ENCODE measurements around the gene EPHX1. TPM values are rescaled to one million over a fixed set of nuclear protein-coding genes. Genes with fewer than 3 reads are reported as not detected.

EPHX1 gene
- total and polyA plus RNA-seq, 7 donors, result 19.4 to 209 (median 95.8) TPM

DNA sequence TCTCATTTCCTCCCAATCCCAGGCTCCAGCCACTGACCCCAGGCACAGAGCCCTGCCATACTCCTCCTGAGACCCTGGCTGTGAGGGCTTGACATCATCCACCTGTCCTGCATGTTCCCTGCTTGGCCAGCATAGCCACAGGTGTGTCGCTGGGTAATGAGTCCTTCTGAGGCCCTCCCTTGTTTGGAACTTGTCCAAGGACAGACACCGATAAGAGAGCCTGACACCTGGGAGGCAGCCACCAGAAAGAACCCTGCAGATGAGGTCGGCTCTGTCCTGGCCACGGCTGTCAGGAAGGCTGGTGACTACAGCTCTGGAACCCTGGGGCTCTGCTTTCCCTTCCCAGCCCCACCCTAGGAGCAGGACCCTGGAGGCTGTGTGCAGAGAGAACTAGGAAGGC, 37.7 kb downstream of the EPHX1 start:
- Histone ChIP-seq H3K4me3 (no peak overlapping the region), H3K4me1 (no peaks in the 10 kb centered on the region), H3K36me3 (ENCODE audit: insufficient read depth in 1 of 2, low read depth in 1 of 2) (peaks cover 0 to 76% of the 10 kb centered on the region in 2 donors), H3K9me3 (no peaks in the 10 kb centered on the region), H3K27ac (no peak overlapping the region), H3K27me3 (ENCODE audit: insufficient read depth in 3 of 3, low read length in 2 of 3) (no peaks in the 10 kb centered on the region)
- no peak for ATAC-seq
- TF ChIP-seq, protein P1, sequence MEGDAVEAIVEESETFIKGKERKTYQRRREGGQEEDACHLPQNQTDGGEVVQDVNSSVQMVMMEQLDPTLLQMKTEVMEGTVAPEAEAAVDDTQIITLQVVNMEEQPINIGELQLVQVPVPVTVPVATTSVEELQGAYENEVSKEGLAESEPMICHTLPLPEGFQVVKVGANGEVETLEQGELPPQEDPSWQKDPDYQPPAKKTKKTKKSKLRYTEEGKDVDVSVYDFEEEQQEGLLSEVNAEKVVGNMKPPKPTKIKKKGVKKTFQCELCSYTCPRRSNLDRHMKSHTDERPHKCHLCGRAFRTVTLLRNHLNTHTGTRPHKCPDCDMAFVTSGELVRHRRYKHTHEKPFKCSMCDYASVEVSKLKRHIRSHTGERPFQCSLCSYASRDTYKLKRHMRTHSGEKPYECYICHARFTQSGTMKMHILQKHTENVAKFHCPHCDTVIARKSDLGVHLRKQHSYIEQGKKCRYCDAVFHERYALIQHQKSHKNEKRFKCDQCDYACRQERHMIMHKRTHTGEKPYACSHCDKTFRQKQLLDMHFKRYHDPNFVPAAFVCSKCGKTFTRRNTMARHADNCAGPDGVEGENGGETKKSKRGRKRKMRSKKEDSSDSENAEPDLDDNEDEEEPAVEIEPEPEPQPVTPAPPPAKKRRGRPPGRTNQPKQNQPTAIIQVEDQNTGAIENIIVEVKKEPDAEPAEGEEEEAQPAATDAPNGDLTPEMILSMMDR (IDR thresholded peaks at IDR 0.05), result no peak
- intact Hi-C loops (cut with DNase I), result loop anchor here in 1 of 2 donors (5.0 kb wide), 2 partner anchors 70 to 375 kb away; partner anchors contain the start of gene SRP9
- WGBS, 3 donors, result 25 to 57% (median 32%) methylated on average over 4 of the region's 4 CpGs
- no peak for DNase-seq

DNA sequence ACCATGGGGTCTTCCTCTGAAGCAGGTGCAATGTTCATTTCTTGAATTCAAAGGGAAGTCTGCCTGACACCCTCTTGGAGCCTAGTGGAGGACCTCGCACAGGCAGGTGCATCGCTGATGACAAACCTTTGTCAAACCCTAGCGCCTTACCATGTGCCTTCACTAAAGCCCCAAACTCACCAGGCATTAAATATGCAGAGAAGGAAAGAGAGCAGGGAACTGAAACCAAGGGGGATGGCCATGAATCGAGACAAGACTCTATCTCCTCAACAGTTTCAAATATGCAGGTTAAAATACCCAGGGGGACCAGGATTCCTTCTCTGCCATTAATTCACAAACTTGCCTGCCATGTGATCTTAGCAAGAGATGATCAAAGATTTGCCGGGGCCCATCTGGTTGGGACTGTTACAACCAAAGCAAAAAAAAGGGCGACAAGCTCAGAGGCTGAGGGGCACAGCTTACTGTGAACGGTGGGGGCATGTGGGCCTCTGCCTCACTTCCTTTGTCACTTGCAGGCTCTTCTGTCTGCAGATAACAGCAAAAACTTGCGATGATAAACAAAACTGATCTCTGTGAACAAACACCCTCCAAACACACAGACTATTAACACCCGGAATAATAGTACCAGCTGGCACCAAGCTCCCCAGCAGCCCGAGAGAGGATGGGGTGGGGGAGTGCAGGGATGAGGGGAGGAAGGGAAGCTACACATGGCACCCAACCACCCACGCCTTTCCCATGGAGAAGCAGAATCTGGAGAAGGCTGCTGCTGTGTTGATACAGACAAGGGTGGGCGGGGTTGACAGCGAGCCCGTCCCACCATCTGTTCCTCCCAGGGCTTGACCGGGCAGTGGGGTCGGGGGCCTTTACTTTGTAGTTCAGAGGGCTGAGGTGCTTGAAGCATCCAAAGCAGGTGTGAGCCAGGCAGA, 38.4 kb downstream of the EPHX1 start:
- no peaks in the 10 kb centered on the region for H3K4me1 ChIP-seq
- 64 to 68% (median 66%) methylated on average over 16 of the region's 16 CpGs for WGBS, 3 donors
- H3K27ac ChIP-seq, result no peak overlapping the region
- intact Hi-C loops (cut with DNase I), result loop anchor here in 1 of 2 donors (5.0 kb wide), 2 partner anchors 71 to 376 kb away; partner anchors contain the start of gene SRP9
- no peak overlapping the region for H3K4me3 ChIP-seq
- DNase-seq (no peak), ATAC-seq (no peak)
- H3K27me3 ChIP-seq (ENCODE audit: insufficient read depth in 3 of 3, low read length in 2 of 3), result no peaks in the 10 kb centered on the region
- H3K36me3 ChIP-seq (ENCODE audit: insufficient read depth in 1 of 2, low read depth in 1 of 2), result peaks cover 0 to 76% of the 10 kb centered on the region in 2 donors
- TF ChIP-seq, protein P1 (IDR thresholded peaks at IDR 0.05), result no peak
- no peaks in the 10 kb centered on the region for H3K9me3 ChIP-seq

DNA sequence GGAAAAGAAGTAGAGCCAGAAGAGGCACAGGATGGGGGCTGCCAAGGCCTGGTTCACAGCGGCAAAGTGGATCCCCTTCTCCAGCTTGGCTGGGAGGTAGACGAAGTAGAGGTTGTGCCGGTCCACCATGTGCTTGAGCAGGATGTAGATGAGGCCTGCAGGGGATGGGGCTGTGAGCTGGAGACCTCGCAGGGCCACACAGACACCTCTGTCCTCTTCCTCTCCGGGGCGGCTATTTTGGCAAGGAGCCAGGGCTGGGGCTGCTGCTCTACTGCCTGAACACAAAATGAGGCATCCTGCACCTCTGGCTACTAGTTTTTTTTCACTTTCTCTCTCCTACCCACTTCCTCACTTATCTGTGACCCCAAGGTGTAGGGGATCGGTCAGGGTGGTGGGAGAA, 40.0 kb downstream of the EPHX1 start:
- ATAC-seq (no peak), DNase-seq (peak; percentile 56 to 73)
- H3K9me3 ChIP-seq, result no peaks in the 10 kb centered on the region
- no peak overlapping the region for H3K27ac ChIP-seq
- WGBS, 3 donors, result 58 to 78% (median 62%) methylated on average over 6 to 7 of the region's 7 CpGs
- H3K4me3 ChIP-seq, result no peak overlapping the region
- no peaks in the 10 kb centered on the region for H3K27me3 ChIP-seq (ENCODE audit: insufficient read depth in 3 of 3, low read length in 2 of 3)
- H3K4me1 ChIP-seq, result no peaks in the 10 kb centered on the region
- TF ChIP-seq, protein P1 (IDR thresholded peaks at IDR 0.05), result no peak
- intact Hi-C loops (cut with DNase I), result loop anchor here in 1 of 2 donors (5.0 kb wide), 2 partner anchors 73 to 378 kb away; partner anchors contain the start of gene SRP9
- peaks cover 0 to 76% of the 10 kb centered on the region in 2 donors for H3K36me3 ChIP-seq (ENCODE audit: insufficient read depth in 1 of 2, low read depth in 1 of 2)

DNA sequence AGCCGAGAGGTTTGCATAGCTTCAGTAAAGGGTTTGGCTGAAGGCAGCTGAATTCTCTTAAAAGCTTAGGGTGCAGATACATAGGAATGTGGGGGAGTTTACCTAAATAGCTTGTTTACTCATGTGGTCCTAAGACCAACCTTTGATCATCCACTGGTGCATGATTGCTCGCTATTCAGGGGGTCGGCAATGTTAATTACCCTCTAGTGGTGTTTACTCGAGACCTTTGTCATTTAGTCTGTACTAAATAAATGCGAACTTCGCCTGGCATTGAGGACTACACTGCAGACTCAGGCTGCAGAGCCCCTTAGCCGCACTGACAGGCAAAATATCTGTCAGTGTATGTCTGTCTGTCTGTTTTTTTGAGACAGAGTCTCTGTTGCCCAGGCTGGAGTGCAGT, 40.4 kb downstream of the EPHX1 start:
- Histone ChIP-seq H3K36me3 (ENCODE audit: insufficient read depth in 1 of 2, low read depth in 1 of 2) (peaks cover 0 to 76% of the 10 kb centered on the region in 2 donors), H3K9me3 (no peaks in the 10 kb centered on the region), H3K27me3 (ENCODE audit: insufficient read depth in 3 of 3, low read length in 2 of 3) (no peaks in the 10 kb centered on the region), H3K4me1 (no peaks in the 10 kb centered on the region), H3K27ac (no peak overlapping the region), H3K4me3 (no peak overlapping the region)
- ATAC-seq (no peak), DNase-seq (no peak)
- TF ChIP-seq, protein P1 (IDR thresholded peaks at IDR 0.05), result no peak
- intact Hi-C loops (cut with DNase I), result no loop called here
- WGBS, 3 donors, result 94 to 100% (median 95%) methylated on average over 7 of the region's 7 CpGs
